Measurements from ENCODE around the gene SNX2.
"Not testable (repeated sequence)": the region's sequence is repeated elsewhere in the genome, so short reads cannot be mapped to it uniquely, and the experiment has no call there.

SNX2 gene

DNA sequence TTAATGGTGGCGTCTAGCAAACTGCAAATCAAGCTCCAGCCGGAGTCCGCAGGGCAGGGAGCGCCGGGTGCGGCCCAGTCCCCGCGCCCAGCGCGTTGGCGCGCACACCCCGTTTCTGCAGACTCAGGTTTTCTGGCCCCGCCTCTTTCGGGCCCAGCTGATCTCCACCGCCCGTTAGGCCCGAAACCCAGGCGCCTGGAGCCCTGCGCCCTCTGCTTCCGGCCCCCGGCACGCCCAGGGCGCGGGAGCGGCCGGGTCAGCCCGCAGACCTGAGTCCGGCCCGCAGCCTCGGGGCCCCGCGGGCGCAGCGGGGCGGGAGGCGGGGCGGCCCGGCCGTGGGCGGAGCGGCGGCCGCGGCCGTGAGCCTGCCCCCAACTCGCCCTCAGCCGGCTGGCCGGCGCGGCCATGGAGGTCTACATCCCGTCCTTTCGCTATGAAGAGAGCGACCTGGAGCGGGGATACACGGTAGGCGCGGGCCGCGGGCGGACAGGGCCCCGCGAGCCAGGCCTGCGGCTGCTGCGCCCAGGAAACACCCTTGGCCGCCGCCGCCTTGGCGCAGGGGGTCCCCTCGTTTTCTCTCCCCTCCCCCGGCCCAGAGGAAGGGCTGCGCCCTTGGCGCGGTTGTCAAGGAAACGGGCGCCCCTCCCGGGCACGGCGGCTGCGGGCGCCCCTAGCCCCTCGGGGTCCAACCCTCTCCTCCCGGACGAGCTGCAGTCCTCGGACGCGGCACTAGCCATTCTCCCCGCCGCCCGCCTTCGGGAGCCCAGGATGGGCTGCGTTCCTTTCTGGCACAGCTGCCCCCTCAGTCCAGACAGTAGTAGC is 70.6 kb downstream of the SNX2 start, which contains the start of gene SNX24:
Gene SNX24, plus strand, starts transcription at position 385 of the 822 bp plus-strand sequence. Its CDS starts 21 bp downstream, at position 406.
- peak; percentile 41 for DNase-seq

GRCh38 chr5:122846051-122846550 is 71.2 kb downstream of the SNX2 start:
- no peak for DNase-seq

GRCh38 chr5:122847687-122848081 is 72.8 kb downstream of the SNX2 start:
- no peak for DNase-seq

DNA sequence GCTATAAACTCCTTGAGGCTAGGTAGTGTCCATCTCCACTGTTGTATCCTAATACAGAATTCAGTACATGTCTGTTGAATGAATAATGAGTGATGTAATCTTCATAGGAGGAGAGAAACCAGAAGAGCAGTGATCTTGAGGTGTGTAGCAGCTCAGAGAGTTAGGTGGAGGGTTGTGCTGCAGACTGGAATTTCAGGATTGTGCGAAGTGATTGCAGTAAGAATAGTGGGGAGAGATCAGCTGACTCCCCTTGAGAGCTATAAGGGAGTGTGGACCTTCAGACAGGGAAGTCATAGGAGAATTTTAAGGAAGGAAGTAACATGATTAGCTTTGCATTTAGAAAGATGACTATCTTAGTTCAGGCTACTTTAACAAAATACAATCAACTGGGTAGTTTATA is 74.9 kb downstream of the SNX2 start:
- no peak for DNase-seq

GRCh38 chr5:122857538-122857937 is 82.7 kb downstream of the SNX2 start:
- not testable (repeated sequence) for DNase-seq

DNA sequence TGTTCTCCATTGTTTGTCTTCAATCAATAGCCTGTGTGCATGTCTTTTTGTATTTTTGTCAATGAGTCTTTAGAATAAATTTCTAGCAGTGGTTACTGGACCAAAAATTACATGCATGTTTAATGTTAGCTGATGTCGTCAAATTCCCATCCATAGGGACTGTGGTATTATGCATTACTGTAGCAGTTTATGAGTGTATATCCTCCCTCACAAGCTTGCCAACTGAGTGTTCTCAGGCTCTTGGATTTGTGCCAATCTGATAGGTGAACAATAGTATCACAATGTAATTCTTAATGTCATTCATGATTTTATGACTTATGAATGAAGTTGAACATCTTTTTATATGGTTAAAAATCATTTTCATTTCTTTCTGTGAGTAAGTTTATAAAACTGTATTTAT is 83.6 kb downstream of the SNX2 start:
- DNase-seq: no peak

- DNase-seq: no peak
Observed at GRCh38 chr5:122863240-122863639, 88.4 kb downstream of the SNX2 start.

DNA sequence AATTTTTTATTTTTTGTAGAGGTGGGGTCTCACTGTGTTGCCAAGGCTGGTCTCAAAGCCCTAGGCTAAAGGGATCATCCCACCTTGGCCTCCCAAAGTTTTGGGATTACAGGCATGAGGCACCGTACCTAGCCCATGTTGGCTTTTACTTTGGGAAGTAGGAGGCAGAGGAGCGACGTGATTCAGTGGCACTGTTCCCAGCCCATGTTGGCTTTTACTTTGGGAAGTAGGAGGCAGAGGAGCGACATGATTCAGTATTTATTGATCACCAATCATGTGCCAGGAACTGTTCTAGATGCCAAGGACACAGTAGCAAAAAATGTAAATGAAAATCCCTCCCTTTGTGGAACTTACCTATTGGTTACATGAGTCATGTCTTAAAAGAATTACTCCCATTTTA is 88.8 kb downstream of the SNX2 start:
- no peak for DNase-seq

DNA sequence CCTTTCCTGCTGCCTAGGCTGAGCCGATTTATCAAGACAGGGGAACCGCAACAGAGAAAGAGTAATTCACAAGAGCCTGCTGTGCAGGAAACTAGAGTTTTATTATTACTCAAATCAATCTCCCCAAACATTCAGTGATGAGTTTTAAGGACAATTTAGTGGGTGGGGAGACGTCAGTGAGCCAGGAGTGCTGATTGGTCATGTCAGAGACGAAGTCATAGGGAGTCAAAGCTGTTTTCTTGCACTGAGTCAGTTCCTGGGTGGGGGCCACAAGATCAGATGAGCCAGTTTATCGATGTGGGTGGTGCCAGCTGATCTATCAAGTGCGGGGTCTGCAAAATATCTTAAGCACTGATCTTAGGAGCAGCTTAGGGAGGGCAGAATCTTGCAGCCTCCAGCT is 89.5 kb downstream of the SNX2 start:
- DNase-seq: no peak

DNA sequence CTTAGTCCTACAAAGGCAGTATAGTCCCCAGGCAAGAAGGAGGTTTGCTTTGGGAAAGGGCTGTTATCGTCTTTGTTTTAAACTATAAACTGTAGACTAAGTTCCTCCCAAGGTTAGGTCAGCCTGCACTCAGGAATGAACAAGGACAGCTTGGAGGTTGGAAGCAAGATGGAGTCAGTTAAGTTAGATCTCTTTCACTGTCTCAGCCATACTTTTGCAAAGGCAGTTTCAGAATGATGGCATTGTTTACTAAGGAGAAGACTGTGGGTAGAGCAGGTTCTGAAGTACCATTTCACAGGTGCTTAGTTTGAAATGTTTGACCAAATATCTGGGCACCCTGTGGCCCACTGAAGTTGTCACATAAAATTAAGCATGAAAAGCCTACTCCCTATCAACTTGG is 90.0 kb downstream of the SNX2 start:
- no peak for DNase-seq

GRCh38 chr5:122870219-122870856 is 95.5 kb downstream of the SNX2 start:
- no peak for DNase-seq

DNA sequence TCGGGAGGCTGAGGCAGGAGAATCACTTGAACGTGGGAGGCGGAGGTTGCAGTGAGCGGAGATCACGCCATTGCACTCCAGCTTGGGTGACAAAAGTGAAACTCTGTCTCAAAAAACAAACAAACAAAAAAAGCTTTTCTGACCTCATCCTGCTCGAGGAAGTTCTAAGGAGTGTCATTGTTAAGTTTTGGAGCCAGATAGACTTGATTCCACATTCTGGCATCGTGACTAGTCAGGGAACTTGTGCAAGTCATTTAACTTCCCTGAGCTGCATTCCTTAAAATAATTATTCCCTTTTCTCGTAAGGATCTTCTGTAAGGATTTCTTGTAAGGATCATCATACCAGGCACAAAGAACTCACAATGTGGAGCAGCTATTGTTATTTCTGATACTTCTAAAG is 96.8 kb downstream of the SNX2 start:
- no peak for DNase-seq

DNA sequence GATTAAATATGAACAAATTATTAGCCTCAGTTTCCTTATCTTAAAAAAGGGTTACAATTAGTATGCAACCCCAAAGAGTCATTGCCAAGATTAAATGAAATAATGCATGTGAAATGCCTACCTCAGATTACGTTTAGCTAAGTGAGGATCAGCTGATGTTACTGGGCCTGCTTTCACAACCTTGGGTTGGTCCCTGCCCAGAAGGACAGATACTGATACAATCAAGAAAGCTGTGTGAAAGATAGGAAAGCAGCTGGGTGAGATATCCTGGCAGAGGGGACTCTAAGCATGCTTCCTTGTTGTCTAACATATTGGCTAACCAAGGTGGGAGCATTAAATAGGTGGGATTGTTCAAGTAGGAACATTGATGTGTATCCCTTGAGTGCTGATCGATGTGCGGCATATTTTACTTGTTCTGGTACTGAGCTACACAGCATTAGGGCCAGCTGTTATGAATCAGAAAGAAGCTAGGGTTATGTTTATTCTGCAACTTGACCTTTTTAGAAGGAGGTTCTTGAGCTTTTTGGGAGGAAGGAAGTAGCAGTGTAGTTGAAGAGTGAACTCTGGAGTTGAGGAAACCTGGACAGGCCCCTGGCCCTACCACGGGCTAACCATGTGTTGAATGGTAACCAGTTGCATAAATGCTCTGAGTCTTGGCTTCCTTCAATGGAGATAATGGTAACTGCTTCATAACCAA is 99.4 kb downstream of the SNX2 start:
- no peak for DNase-seq

DNA sequence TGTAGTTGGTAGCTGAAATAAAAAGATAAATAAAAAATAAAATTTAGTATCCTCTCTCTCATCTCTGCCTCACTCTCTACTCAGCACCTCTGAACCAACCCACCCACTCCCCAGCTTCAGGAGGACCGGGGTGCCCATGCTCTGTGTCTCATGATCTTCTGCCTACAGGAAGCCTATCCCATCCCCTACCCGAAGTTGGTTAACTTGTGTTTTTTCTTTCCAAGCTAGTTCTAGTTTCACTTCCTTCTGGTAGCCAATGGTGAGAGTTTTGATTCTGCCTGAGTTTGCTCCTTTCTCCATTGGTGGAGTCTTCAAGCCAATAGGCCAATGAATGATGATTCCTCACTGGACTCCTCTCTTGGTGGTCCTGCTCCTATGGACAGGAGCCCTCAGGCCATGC is 102.6 kb downstream of the SNX2 start:
- no peak for DNase-seq

GRCh38 chr5:122879076-122879475 is 104.2 kb downstream of the SNX2 start:
- no peak for DNase-seq
